NB4 (cell line): ENCODE measurements around the gene RPAP2.

Source experiments
- MYC ChIP-seq: IDR thresholded peaks from 2 replicates; pipeline ENCODE4 v1.6.1; 2011; ENCODE audit warnings: low read depth, low read length
- POLR2A ChIP-seq: IDR thresholded peaks from 2 replicates; pipeline ENCODE4 v1.6.1; 2011; ENCODE audit warnings: mild to moderate bottlenecking; ENCODE audit not compliant: insufficient read length; ENCODE audit errors: extremely low read depth
- TF ChIP-seq, protein P1 (sequence below): IDR thresholded peaks from one replicate; pipeline ENCODE4 v1.5.1; 2012; ENCODE audit warnings: low read depth, low read length

DNA sequence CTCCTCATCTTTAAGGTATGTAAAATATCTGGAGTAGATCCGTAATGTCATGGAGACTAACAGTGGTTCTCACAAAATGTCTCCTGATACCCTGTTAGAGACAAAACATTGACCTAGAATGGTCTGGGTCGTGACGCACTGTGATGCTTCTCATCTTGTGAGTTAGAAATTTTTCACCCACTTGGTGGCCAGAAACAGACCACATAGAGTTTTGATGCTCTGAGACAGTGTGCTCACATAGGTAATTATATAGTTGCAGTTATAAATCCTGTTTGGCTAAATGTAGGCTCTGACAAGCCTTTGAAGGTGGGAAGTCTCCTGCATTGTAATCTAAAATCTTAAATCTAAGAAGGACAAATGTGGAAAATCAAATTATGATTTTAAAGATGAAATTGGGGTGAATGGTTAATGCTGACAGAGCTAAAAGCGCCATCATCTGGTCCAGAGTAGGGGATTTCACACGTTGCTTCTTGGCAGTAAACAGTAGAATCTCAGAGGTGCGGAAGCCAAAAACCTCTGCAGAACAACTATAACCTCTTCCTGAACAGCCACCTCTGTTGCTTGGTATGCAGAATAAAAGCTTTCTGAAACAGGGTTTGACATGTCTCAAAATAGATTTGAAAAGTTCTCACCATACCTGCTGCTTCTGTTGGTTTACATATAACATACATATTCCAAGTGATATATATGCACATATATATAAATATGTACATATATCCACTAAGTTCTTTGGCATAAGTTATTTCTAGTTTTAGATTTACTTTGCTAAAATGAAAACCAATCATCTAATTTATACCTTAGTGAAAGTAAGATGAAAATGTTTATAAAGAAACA lies 17.1 kb downstream of the RPAP2 start:
- TF ChIP-seq, protein P1, sequence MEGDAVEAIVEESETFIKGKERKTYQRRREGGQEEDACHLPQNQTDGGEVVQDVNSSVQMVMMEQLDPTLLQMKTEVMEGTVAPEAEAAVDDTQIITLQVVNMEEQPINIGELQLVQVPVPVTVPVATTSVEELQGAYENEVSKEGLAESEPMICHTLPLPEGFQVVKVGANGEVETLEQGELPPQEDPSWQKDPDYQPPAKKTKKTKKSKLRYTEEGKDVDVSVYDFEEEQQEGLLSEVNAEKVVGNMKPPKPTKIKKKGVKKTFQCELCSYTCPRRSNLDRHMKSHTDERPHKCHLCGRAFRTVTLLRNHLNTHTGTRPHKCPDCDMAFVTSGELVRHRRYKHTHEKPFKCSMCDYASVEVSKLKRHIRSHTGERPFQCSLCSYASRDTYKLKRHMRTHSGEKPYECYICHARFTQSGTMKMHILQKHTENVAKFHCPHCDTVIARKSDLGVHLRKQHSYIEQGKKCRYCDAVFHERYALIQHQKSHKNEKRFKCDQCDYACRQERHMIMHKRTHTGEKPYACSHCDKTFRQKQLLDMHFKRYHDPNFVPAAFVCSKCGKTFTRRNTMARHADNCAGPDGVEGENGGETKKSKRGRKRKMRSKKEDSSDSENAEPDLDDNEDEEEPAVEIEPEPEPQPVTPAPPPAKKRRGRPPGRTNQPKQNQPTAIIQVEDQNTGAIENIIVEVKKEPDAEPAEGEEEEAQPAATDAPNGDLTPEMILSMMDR: no peak
- no peak for TF ChIP-seq POLR2A
- no peak for TF ChIP-seq MYC
